ENCODE results near the gene DNAH3.
"Not testable (repeated sequence)": the region's sequence is repeated elsewhere in the genome, so short reads cannot be mapped to it uniquely, and the experiment has no call there.

DNAH3 gene

GRCh38 chr16:20995711-20996110, 154.9 kb downstream of the DNAH3 start:
- DNase-seq (ENCODE audit: low read depth): no peak

GRCh38 chr16:20989496-20990070, 161.1 kb downstream of the DNAH3 start:
- DNase-seq (ENCODE audit: low read depth): not testable (repeated sequence)

GRCh38 chr16:20987049-20987448, 163.6 kb downstream of the DNAH3 start:
- no peak for DNase-seq (ENCODE audit: low read depth)

- DNase-seq (ENCODE audit: low read depth): no peak
These were observed 166.6 kb downstream of the DNAH3 start for GRCh38 chr16:20984019-20984418.

- DNase-seq (ENCODE audit: low read depth): no peak
These were observed 174.1 kb downstream of the DNAH3 start for GRCh38 chr16:20976576-20976975.

- DNase-seq (ENCODE audit: low read depth): not testable (repeated sequence)
These were observed 177.4 kb downstream of the DNAH3 start for GRCh38 chr16:20973201-20973600.

- DNase-seq (ENCODE audit: low read depth): no peak
These were observed 179.2 kb downstream of the DNAH3 start for GRCh38 chr16:20971401-20971800.

- no peak for DNase-seq (ENCODE audit: low read depth)
These were observed 181.3 kb downstream of the DNAH3 start for GRCh38 chr16:20969386-20969785.

- DNase-seq (ENCODE audit: low read depth): no peak
These were observed 181.9 kb downstream of the DNAH3 start for GRCh38 chr16:20968765-20969164.

GRCh38 chr16:20960899-20961298, 189.7 kb downstream of the DNAH3 start:
- DNase-seq (ENCODE audit: low read depth): no peak

- DNase-seq (ENCODE audit: low read depth): no peak
These were observed 193.5 kb downstream of the DNAH3 start for GRCh38 chr16:20957153-20957552.

- DNase-seq (ENCODE audit: low read depth): no peak
These were observed 194.3 kb downstream of the DNAH3 start for GRCh38 chr16:20956319-20956718.

- no peak for DNase-seq (ENCODE audit: low read depth)
These were observed 196.1 kb downstream of the DNAH3 start for GRCh38 chr16:20954574-20954973.

GRCh38 chr16:20952139-20952920, 198.3 kb downstream of the DNAH3 start:
- no peak for DNase-seq (ENCODE audit: low read depth)

- DNase-seq (ENCODE audit: low read depth): no peak
These were observed 200.4 kb downstream of the DNAH3 start for GRCh38 chr16:20950294-20950693.

- no peak for DNase-seq (ENCODE audit: low read depth)
These were observed 201.0 kb downstream of the DNAH3 start for GRCh38 chr16:20949660-20950059.

- no peak for DNase-seq (ENCODE audit: low read depth)
These were observed 202.2 kb downstream of the DNAH3 start for GRCh38 chr16:20948444-20948843.

GRCh38 chr16:20946015-20946629, 204.5 kb downstream of the DNAH3 start:
- DNase-seq (ENCODE audit: low read depth): no peak

- not testable (repeated sequence) for DNase-seq (ENCODE audit: low read depth)
These were observed 205.1 kb downstream of the DNAH3 start for GRCh38 chr16:20945575-20945875.

- no peak for DNase-seq (ENCODE audit: low read depth)
These were observed 205.6 kb downstream of the DNAH3 start for GRCh38 chr16:20944861-20945574.

- DNase-seq (ENCODE audit: low read depth): no peak
These were observed 208.4 kb downstream of the DNAH3 start for GRCh38 chr16:20942256-20942655.

- no peak for DNase-seq (ENCODE audit: low read depth)
These were observed 209.1 kb downstream of the DNAH3 start for GRCh38 chr16:20941636-20941926.
